ENCODE results near the gene ADAP1.

DNA sequence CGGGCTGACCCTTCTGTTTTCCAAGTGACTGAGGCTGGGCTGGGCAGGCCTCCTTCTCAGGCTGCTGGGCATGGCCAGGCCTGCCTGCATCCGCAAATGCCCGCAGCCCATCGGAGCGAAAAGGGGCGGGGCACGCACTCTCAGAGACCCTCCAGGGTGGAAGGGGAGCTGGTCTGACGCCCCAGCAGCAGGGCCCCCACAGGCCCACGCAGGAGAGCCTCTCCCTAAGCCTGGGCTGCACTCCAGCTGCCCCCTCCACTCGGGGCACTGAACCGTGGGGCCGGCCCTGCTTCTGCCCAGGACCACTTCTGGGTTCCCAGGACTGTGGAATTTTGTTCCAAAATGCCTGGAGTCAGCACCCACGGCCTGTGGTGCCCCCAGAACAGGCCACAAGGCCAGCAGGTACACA lies 9.3 kb downstream of the ADAP1 start:
- TF ChIP-seq, protein P1, sequence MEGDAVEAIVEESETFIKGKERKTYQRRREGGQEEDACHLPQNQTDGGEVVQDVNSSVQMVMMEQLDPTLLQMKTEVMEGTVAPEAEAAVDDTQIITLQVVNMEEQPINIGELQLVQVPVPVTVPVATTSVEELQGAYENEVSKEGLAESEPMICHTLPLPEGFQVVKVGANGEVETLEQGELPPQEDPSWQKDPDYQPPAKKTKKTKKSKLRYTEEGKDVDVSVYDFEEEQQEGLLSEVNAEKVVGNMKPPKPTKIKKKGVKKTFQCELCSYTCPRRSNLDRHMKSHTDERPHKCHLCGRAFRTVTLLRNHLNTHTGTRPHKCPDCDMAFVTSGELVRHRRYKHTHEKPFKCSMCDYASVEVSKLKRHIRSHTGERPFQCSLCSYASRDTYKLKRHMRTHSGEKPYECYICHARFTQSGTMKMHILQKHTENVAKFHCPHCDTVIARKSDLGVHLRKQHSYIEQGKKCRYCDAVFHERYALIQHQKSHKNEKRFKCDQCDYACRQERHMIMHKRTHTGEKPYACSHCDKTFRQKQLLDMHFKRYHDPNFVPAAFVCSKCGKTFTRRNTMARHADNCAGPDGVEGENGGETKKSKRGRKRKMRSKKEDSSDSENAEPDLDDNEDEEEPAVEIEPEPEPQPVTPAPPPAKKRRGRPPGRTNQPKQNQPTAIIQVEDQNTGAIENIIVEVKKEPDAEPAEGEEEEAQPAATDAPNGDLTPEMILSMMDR (conservative IDR thresholded peaks at IDR 0.05; ENCODE audit: low read length), result no peak
- no peak for TF ChIP-seq EZH2phosphoT487 (IDR thresholded peaks at IDR 0.05; ENCODE audit: borderline replicate concordance)

All from Loucy (cell line).